Neutrophil (primary cell): ENCODE data around the gene CD1D.
"Not testable (repeated sequence)": the region's sequence is repeated elsewhere in the genome, so short reads cannot be mapped to it uniquely, and the experiment has no call there.

Experiments used
- H3K27ac ChIP-seq: fragments of 200-600 bp; sonication (generic); 2 replicates; pipeline ENCODE4 v1.5.1; 2016; ENCODE audit warnings: mild to moderate bottlenecking, moderate library complexity
- H3K27me3 ChIP-seq: fragments of 200-600 bp; sonication (generic); 2 replicates; pipeline ENCODE4 v1.6.0; 2016; ENCODE audit warnings: mild to moderate bottlenecking
- H3K36me3 ChIP-seq: fragments of 200-600 bp; sonication (generic); 2 replicates; pipeline ENCODE4 v1.5.1; 2017
- H3K4me1 ChIP-seq, 2 experiments: fragments of 200-600 bp in 1 of 2; sonication (generic) in 1 of 2; 1 replicate in 1 of 2; 2 replicates in 1 of 2; pipeline versions ENCODE4 v1.5.1 to v1.6.1; 2013 to 2016; ENCODE audit warnings: low read depth in 1 of 2, low read length in 1 of 2, mild to moderate bottlenecking in 1 of 2, moderate library complexity in 1 of 2; ENCODE audit not compliant: control insufficient read depth in 1 of 2, insufficient read depth in 1 of 2
- H3K4me3 ChIP-seq, 2 experiments: fragments of 200-600 bp in 1 of 2; sonication (generic) in 1 of 2; 1 replicate in 1 of 2; 2 replicates in 1 of 2; pipeline ENCODE4 v1.5.1; 2013 to 2016; ENCODE audit warnings: low read depth in 1 of 2, low read length in 1 of 2, mild to moderate bottlenecking in 1 of 2, moderate library complexity in 1 of 2
- H3K9me3 ChIP-seq: fragments of 200-600 bp; sonication (generic); 2 replicates; pipeline ENCODE4 v1.5.1; 2016
- TF ChIP-seq, protein P1 (sequence below): fragments of 200-600 bp; sonication (generic); IDR thresholded peaks from 2 replicates; pipeline ENCODE4 v1.5.1; 2016; ENCODE audit warnings: antibody characterized with exemption

Gene CD1D

GRCh38 chr1:158155673-158156072 lies 25.0 kb upstream of the CD1D start:
- Histone ChIP-seq H3K4me1 (peaks cover 4 to 6% of the 10 kb centered on the region in 2 experiments), H3K27ac (no peak overlapping the region), H3K27me3 (peaks cover 20% of the 10 kb centered on the region), H3K36me3 (no peaks in the 10 kb centered on the region), H3K4me3 (no peak overlapping the region), H3K9me3 (no peaks in the 10 kb centered on the region)
- TF ChIP-seq, protein P1, sequence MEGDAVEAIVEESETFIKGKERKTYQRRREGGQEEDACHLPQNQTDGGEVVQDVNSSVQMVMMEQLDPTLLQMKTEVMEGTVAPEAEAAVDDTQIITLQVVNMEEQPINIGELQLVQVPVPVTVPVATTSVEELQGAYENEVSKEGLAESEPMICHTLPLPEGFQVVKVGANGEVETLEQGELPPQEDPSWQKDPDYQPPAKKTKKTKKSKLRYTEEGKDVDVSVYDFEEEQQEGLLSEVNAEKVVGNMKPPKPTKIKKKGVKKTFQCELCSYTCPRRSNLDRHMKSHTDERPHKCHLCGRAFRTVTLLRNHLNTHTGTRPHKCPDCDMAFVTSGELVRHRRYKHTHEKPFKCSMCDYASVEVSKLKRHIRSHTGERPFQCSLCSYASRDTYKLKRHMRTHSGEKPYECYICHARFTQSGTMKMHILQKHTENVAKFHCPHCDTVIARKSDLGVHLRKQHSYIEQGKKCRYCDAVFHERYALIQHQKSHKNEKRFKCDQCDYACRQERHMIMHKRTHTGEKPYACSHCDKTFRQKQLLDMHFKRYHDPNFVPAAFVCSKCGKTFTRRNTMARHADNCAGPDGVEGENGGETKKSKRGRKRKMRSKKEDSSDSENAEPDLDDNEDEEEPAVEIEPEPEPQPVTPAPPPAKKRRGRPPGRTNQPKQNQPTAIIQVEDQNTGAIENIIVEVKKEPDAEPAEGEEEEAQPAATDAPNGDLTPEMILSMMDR: no peak

DNA sequence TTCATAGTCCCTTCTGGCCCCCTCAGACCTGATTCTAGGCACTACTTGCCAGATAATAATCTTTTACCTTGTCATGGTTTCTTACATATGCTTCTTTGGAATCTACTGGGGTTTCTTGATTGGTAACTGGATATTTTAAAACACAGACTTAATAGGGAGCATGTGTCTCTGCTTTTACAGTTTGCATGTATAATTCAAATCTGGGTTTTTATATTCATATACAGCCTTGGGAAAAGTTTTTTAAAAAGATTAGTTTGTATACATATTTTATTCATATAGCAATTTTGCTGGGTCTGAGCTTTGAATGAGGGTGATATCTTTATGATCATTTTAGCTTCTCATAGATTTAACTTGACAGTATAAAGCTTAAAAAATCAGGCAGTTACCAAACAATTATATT lies 21.1 kb upstream of the CD1D start:
- TF ChIP-seq, protein P1: no peak
- Histone ChIP-seq H3K27ac (no peak overlapping the region), H3K27me3 (peaks cover 31% of the 10 kb centered on the region), H3K36me3 (no peaks in the 10 kb centered on the region), H3K9me3 (no peaks in the 10 kb centered on the region), H3K4me1 (no peaks in the 10 kb centered on the region), H3K4me3 (no peak overlapping the region)

DNA sequence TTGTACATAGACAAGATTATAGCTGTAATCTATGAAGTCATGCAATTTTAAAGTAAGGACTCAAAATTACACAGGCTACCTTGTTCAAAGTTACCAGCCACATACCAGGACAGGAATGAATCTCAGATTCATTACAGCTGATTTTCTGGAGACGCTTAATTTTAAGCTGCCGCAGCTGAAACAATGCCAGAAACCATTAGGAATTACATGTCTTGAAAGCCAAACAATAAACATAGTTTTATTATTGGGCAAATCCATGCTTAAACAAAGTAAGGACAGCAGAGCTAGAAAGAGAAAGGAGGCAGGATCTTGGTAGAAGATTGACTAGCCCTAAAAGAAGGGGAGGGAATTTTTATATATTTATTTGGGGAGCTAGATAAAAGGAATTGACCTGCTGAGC lies 19.2 kb upstream of the CD1D start:
- TF ChIP-seq, protein P1: no peak
- H3K4me3 ChIP-seq: no peak overlapping the region
- H3K27ac ChIP-seq: no peak overlapping the region
- H3K27me3 ChIP-seq: peaks cover 23% of the 10 kb centered on the region
- H3K36me3 ChIP-seq: no peaks in the 10 kb centered on the region
- H3K9me3 ChIP-seq: no peaks in the 10 kb centered on the region
- no peaks in the 10 kb centered on the region for H3K4me1 ChIP-seq

- H3K4me1 ChIP-seq: no peaks in the 10 kb centered on the region
- no peaks in the 10 kb centered on the region for H3K36me3 ChIP-seq
- peaks cover 31% of the 10 kb centered on the region for H3K27me3 ChIP-seq
- H3K27ac ChIP-seq: no peak overlapping the region
- TF ChIP-seq, protein P1: no peak
- H3K9me3 ChIP-seq: no peaks in the 10 kb centered on the region
- no peak overlapping the region for H3K4me3 ChIP-seq
These were observed 17.4 kb upstream of the CD1D start for GRCh38 chr1:158163000-158163947.

DNA sequence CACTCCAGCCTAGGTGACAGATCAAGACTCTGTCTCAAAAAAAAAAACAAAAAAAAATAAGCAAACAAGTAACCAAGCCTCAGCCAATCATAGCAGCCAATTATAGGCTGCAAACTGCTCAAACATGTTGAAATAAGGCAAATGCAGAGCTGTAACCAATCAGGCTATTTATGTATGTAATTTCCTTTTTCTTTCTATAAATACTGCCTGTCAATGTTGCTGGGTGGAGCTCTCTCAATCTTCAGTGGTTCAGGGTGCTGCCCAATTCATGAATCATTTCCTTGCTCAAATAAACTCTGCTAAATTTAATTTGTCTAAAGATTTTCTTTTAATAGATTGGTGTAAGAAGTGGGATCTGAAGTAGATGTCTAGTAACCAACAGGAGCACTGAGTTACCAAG lies 11.6 kb upstream of the CD1D start:
- Histone ChIP-seq H3K4me1 (no peaks in the 10 kb centered on the region), H3K36me3 (no peaks in the 10 kb centered on the region), H3K9me3 (no peaks in the 10 kb centered on the region), H3K4me3 (no peak overlapping the region), H3K27me3 (peaks cover 41% of the 10 kb centered on the region), H3K27ac (no peak overlapping the region)
- TF ChIP-seq, protein P1: no peak

DNA sequence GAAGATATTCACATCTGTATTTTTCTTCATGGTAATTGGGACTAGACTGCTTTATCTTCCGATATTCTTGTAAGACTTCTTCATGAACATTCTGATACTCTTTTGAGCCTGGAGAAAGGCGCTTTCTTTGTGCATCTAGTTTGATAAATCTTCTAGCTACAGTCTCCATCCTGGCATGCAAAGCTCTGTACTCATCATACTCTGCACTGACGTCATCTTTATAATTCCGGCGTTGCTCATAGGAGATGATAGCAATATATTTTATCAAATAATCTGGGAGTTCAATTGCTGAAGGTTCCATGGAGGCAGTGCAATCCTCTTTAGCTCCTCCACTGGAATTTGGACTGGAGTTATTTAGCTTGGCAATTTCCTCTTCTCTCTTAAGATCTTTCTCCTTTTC lies 4.8 kb upstream of the CD1D start:
- Histone ChIP-seq H3K4me1 (peaks cover 31 to 32% of the 10 kb centered on the region in 2 experiments), H3K27me3 (peaks cover 48% of the 10 kb centered on the region)
- H3K27ac ChIP-seq, H3K4me3 ChIP-seq, H3K36me3 ChIP-seq, H3K9me3 ChIP-seq: not testable (repeated sequence)
